CD14-positive monocyte (primary cell): Measurements from ENCODE around the gene PIEZO2. TPM values are rescaled to one million over a fixed set of nuclear protein-coding genes. Genes with fewer than 3 reads are reported as not detected.

ENCODE experiments used
- DNase-seq, 3 donors: peaks; one replicate each; pipeline ENCODE4 v3.0.0-alpha.2; 2011 to 2022
- H2AFZ ChIP-seq: 2 replicates; pipeline ENCODE4 v1.6.0; 2012; ENCODE audit warnings: mild to moderate bottlenecking, low read depth, low read length, inconsistent platforms; ENCODE audit not compliant: insufficient read depth, poor library complexity, severe bottlenecking
- H3K27ac ChIP-seq, 2 donors: 1 replicate in 1 of 2; 2 replicates in 1 of 2; pipeline ENCODE4 v1.5.1; 2012 to 2013; ENCODE audit warnings: low read length in 2 of 2, control low read depth in 1 of 2, inconsistent platforms in 1 of 2, low read depth in 1 of 2, mild to moderate bottlenecking in 1 of 2
- H3K27me3 ChIP-seq, 2 donors: one replicate each; pipeline versions ENCODE4 v1.6.0 to v1.6.1; 2011 to 2013; ENCODE audit warnings: low read length in 2 of 2; ENCODE audit not compliant: control insufficient read depth in 2 of 2, insufficient read depth in 2 of 2
- H3K36me3 ChIP-seq, 2 donors: replicated peaks in 1 of 2; 1 replicate in 1 of 2; 2 replicates in 1 of 2; pipeline versions ENCODE4 v1.5.1 to v1.6.1; 2012 to 2013; ENCODE audit warnings: low read length in 2 of 2, control low read depth in 1 of 2, inconsistent platforms in 1 of 2, mild to moderate bottlenecking in 1 of 2; ENCODE audit not compliant: insufficient read depth in 2 of 2, control insufficient read depth in 1 of 2
- H3K4me1 ChIP-seq, 2 donors: 1 replicate in 1 of 2; 2 replicates in 1 of 2; pipeline versions ENCODE4 v1.5.1 to v1.6.1; 2012 to 2013; ENCODE audit warnings: low read length in 2 of 2, control low read depth in 1 of 2, inconsistent platforms in 1 of 2, mild to moderate bottlenecking in 1 of 2, moderate library complexity in 1 of 2; ENCODE audit not compliant: insufficient read depth in 2 of 2, control insufficient read depth in 1 of 2
- H3K4me2 ChIP-seq: replicated peaks from 2 replicates; pipeline ENCODE3; 2012; ENCODE audit warnings: low read length, moderate library complexity, mild to moderate bottlenecking; ENCODE audit not compliant: poor library complexity, severe bottlenecking; ENCODE audit errors: extremely low read depth
- H3K4me3 ChIP-seq, 3 experiments: fragments of 200-600 bp in 1 of 3; sonication (generic) in 1 of 3; replicated peaks in 1 of 3; 1 replicate in 2 of 3; 2 replicates in 1 of 3; pipeline ENCODE4 v1.5.1; 2011 to 2013; ENCODE audit warnings: low read length in 3 of 3, mild to moderate bottlenecking in 3 of 3, control low read depth in 2 of 3, low read depth in 2 of 3, inconsistent platforms in 1 of 3, moderate library complexity in 1 of 3
- H3K79me2 ChIP-seq: 2 replicates; pipeline ENCODE4 v1.6.0; 2012; ENCODE audit warnings: mild to moderate bottlenecking, control low read depth, inconsistent platforms, low read length, moderate library complexity; ENCODE audit not compliant: insufficient read depth
- H3K9ac ChIP-seq: 2 replicates; pipeline ENCODE4 v1.6.0; 2017; ENCODE audit warnings: low read length, mild to moderate bottlenecking; ENCODE audit not compliant: insufficient read depth, poor library complexity, severe bottlenecking
- H3K9me3 ChIP-seq, 2 donors: replicated peaks in 1 of 2; 1 replicate in 1 of 2; 2 replicates in 1 of 2; pipeline versions ENCODE4 v1.5.1 to v1.6.1; 2012 to 2013; ENCODE audit warnings: low read length in 2 of 2, control low read depth in 1 of 2; ENCODE audit not compliant: control insufficient read depth in 1 of 2, insufficient read depth in 1 of 2
- H4K20me1 ChIP-seq: 2 replicates; pipeline ENCODE4 v1.6.0; 2012; ENCODE audit warnings: mild to moderate bottlenecking, low read length, control low read depth, moderate library complexity; ENCODE audit not compliant: insufficient read depth
- H3K27ac Mint-ChIP-seq, 7 donors: one replicate each; pipeline ENCODE4 v1.8.0; 2020; ENCODE audit warnings: mild to moderate bottlenecking in 7 of 7, mixed read lengths in 7 of 7, moderate library complexity in 6 of 7, inconsistent platforms in 2 of 7
- H3K27me3 Mint-ChIP-seq, 3 donors: one replicate each; pipeline ENCODE4 v1.8.0; 2021 to 2022; ENCODE audit warnings: low read depth in 3 of 3, mild to moderate bottlenecking in 3 of 3, mixed read lengths in 3 of 3, moderate library complexity in 3 of 3, inconsistent platforms in 1 of 3
- H3K36me3 Mint-ChIP-seq, 2 donors: one replicate each; pipeline ENCODE4 v1.8.0; 2020; ENCODE audit warnings: mixed read lengths in 2 of 2, inconsistent platforms in 1 of 2, mild to moderate bottlenecking in 1 of 2
- H3K4me1 Mint-ChIP-seq: one replicate; pipeline ENCODE4 v1.8.0; 2020; ENCODE audit warnings: mild to moderate bottlenecking, mixed read lengths
- H3K4me3 Mint-ChIP-seq, 2 donors: one replicate each; pipeline ENCODE4 v1.8.0; 2020; ENCODE audit warnings: mild to moderate bottlenecking in 2 of 2, mixed read lengths in 2 of 2, moderate library complexity in 1 of 2
- H3K9me3 Mint-ChIP-seq, 7 donors: one replicate each; pipeline ENCODE4 v1.8.0; 2020 to 2022; ENCODE audit warnings: mixed read lengths in 7 of 7, mild to moderate bottlenecking in 6 of 7, moderate library complexity in 6 of 7, inconsistent platforms in 2 of 7
- WGBS: methylation state at CpG from one replicate; pipeline ENCODE4 v1.1.5; 2013; ENCODE audit warnings: missing lambda C conversion rate; ENCODE audit not compliant: insufficient coverage; 5-methylcytosine and 5-hydroxymethylcytosine counted together
- intact Hi-C, 2 donors: fragments of 100-400 bp; cut with micrococcal nuclease; formaldehyde crosslinking; loops; one replicate each; pipeline versions ENCODE4 v1.15.0 to v1.15.1; 2023
- polyA plus RNA-seq, 3 donors: library from polyadenylated mRNA; depleted of rRNA in 1 of 3; unstranded in 2 of 3; stranded (reverse) in 1 of 3; fragments of 300-500 nt in 2 of 3; fragments of >200 nt in 1 of 3; fragmentation: Illumina TruSeq in 2 of 3; gene quantifications; 1 replicate in 2 of 3; 2 replicates in 1 of 3; pipeline ENCODE4 v1.2.3, GENCODE V29; 2012 to 2021
- TF ChIP-seq, protein P1 (sequence below): fragments of 200-600 bp; IDR thresholded peaks from one replicate; pipeline ENCODE4 v1.8.0; 2022; ENCODE audit warnings: antibody characterized with exemption, mild to moderate bottlenecking

PIEZO2 gene
- polyA plus RNA-seq, 3 donors, result not detected

GRCh38 chr18:11025671-11026070 is 123.7 kb downstream of the PIEZO2 start:
- Histone ChIP-seq H4K20me1 (no peaks in the 10 kb centered on the region), H3K4me1 (no peaks in the 10 kb centered on the region), H3K4me2 (no peak overlapping the region), H2AFZ (no peak overlapping the region), H3K36me3 (no peaks in the 10 kb centered on the region), H3K4me3 (no peak overlapping the region), H3K79me2 (no peaks in the 10 kb centered on the region), H3K9me3 (no peaks in the 10 kb centered on the region), H3K9ac (no peak overlapping the region), H3K27me3 (no peaks in the 10 kb centered on the region), H3K27ac (no peak overlapping the region)
- Mint-ChIP-seq H3K27ac (no peak overlapping the region), H3K27me3 (peaks cover 0 to 5% (median 2%) of the 10 kb centered on the region in 3 donors), H3K9me3 (peaks cover 0 to 4% (median 0%) of the 10 kb centered on the region in 7 donors), H3K36me3 (no peaks in the 10 kb centered on the region), H3K4me3 (no peak overlapping the region), H3K4me1 (no peaks in the 10 kb centered on the region)
- WGBS, result 82% methylated on average over 4 of the region's 4 CpGs
- TF ChIP-seq, protein P1, sequence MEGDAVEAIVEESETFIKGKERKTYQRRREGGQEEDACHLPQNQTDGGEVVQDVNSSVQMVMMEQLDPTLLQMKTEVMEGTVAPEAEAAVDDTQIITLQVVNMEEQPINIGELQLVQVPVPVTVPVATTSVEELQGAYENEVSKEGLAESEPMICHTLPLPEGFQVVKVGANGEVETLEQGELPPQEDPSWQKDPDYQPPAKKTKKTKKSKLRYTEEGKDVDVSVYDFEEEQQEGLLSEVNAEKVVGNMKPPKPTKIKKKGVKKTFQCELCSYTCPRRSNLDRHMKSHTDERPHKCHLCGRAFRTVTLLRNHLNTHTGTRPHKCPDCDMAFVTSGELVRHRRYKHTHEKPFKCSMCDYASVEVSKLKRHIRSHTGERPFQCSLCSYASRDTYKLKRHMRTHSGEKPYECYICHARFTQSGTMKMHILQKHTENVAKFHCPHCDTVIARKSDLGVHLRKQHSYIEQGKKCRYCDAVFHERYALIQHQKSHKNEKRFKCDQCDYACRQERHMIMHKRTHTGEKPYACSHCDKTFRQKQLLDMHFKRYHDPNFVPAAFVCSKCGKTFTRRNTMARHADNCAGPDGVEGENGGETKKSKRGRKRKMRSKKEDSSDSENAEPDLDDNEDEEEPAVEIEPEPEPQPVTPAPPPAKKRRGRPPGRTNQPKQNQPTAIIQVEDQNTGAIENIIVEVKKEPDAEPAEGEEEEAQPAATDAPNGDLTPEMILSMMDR, result no peak
- no peak for DNase-seq
- intact Hi-C loops, result no loop called here

- H3K27ac ChIP-seq, result no peak overlapping the region
- no peak overlapping the region for H3K4me3 ChIP-seq
- H3K79me2 ChIP-seq, result no peaks in the 10 kb centered on the region
- H3K4me2 ChIP-seq, result no peak overlapping the region
- no peaks in the 10 kb centered on the region for H3K9me3 ChIP-seq
- WGBS, result 93% methylated on average over 7 of the region's 13 CpGs
- DNase-seq, result no peak
- no peak overlapping the region for H2AFZ ChIP-seq
- H3K27me3 ChIP-seq, result no peaks in the 10 kb centered on the region
- TF ChIP-seq, protein P1, result no peak
- Mint-ChIP-seq H3K36me3 (no peaks in the 10 kb centered on the region), H3K4me1 (no peaks in the 10 kb centered on the region), H3K9me3 (peaks cover 0 to 4% (median 0%) of the 10 kb centered on the region in 7 donors), H3K4me3 (no peak overlapping the region), H3K27ac (no peak overlapping the region), H3K27me3 (peaks cover 0 to 5% (median 2%) of the 10 kb centered on the region in 3 donors)
- intact Hi-C loops, result no loop called here
- H4K20me1 ChIP-seq, result no peaks in the 10 kb centered on the region
- H3K9ac ChIP-seq, result no peak overlapping the region
- no peaks in the 10 kb centered on the region for H3K4me1 ChIP-seq
- no peaks in the 10 kb centered on the region for H3K36me3 ChIP-seq
Measured at GRCh38 chr18:11024928-11025669, 124.3 kb downstream of the PIEZO2 start.
